ENCODE data around the gene AKAP13.

GRCh38 chr15:85555875-85556617 lies 175.6 kb downstream of the AKAP13 start:
- no peak for TF ChIP-seq L3MBTL2 (conservative IDR thresholded peaks at IDR 0.05)
- TF ChIP-seq FOXM1 (IDR thresholded peaks at IDR 0.05; ENCODE audit: borderline replicate concordance) = no peak
- no peak for TF ChIP-seq SP1 (IDR thresholded peaks at IDR 0.05)
- no peak for TF ChIP-seq ELF4 (IDR thresholded peaks at IDR 0.05)
- TF ChIP-seq ZNF384 (IDR thresholded peaks at IDR 0.05) = no peak
- TF ChIP-seq SUZ12 (IDR thresholded peaks at IDR 0.05) = no peak
- no peak for TF ChIP-seq PKNOX1 (IDR thresholded peaks at IDR 0.05)
- TF ChIP-seq FOXK2 (IDR thresholded peaks at IDR 0.05) = no peak

Data from HEK293T (cell line).